ENCODE measurements around the gene NEU4.

Gene NEU4

GRCh38 chr2:241855245-241855887 is 46.4 kb downstream of the NEU4 start:
- ChIA-PET POLR2A (no interaction called here), CTCF (no interaction called here)

GRCh38 chr2:241855888-241856422 is 47.0 kb downstream of the NEU4 start:
- POLR2A ChIA-PET = no interaction called here

More at GRCh38 chr2:241855245-241855887, 46.4 kb downstream of the NEU4 start:
- DNase-seq (ENCODE audit: extremely low spot score) = no peak
- TF ChIP-seq TARDBP (IDR thresholded peaks at IDR 0.05) = no peak
- TF ChIP-seq FOXM1 (IDR thresholded peaks at IDR 0.05; ENCODE audit: borderline replicate concordance) = no peak
- no peak for TF ChIP-seq BHLHE40 (IDR thresholded peaks at IDR 0.05; ENCODE audit: borderline replicate concordance)
- TF ChIP-seq HDGF (IDR thresholded peaks at IDR 0.05; ENCODE audit: borderline replicate concordance) = no peak
- TF ChIP-seq L3MBTL2 (conservative IDR thresholded peaks at IDR 0.05) = no peak
- no peak for TF ChIP-seq SP1 (IDR thresholded peaks at IDR 0.05)
- no peak for TF ChIP-seq NFRKB (IDR thresholded peaks at IDR 0.05)
- no peak for TF ChIP-seq FOXA1 (IDR thresholded peaks at IDR 0.05)
- TF ChIP-seq FOXK2 (IDR thresholded peaks at IDR 0.05) = no peak
- no peak for TF ChIP-seq ZNF384 (IDR thresholded peaks at IDR 0.05)
- no peak for TF ChIP-seq CTBP1 (IDR thresholded peaks at IDR 0.05; ENCODE audit: borderline replicate concordance)
- no peak for TF ChIP-seq PKNOX1 (IDR thresholded peaks at IDR 0.05)
- no peak for TF ChIP-seq ELF4 (IDR thresholded peaks at IDR 0.05)
- no peak for TF ChIP-seq SUZ12 (IDR thresholded peaks at IDR 0.05)

GRCh38 chr2:241857041-241857541 is 48.1 kb downstream of the NEU4 start:
- no peak for DNase-seq (ENCODE audit: extremely low spot score)
- TF ChIP-seq ELF4 (IDR thresholded peaks at IDR 0.05) = no peak
- TF ChIP-seq ZNF384 (IDR thresholded peaks at IDR 0.05) = no peak
- no peak for TF ChIP-seq L3MBTL2 (conservative IDR thresholded peaks at IDR 0.05)
- TF ChIP-seq SUZ12 (IDR thresholded peaks at IDR 0.05) = no peak
- TF ChIP-seq HDGF (IDR thresholded peaks at IDR 0.05; ENCODE audit: borderline replicate concordance) = no peak
- no peak for TF ChIP-seq NFRKB (IDR thresholded peaks at IDR 0.05)
- TF ChIP-seq SP1 (IDR thresholded peaks at IDR 0.05) = no peak
- no peak for TF ChIP-seq CTBP1 (IDR thresholded peaks at IDR 0.05; ENCODE audit: borderline replicate concordance)
- no peak for TF ChIP-seq PKNOX1 (IDR thresholded peaks at IDR 0.05)
- TF ChIP-seq FOXM1 (IDR thresholded peaks at IDR 0.05; ENCODE audit: borderline replicate concordance) = no peak
- TF ChIP-seq FOXA1 (IDR thresholded peaks at IDR 0.05) = no peak
- no peak for TF ChIP-seq BHLHE40 (IDR thresholded peaks at IDR 0.05; ENCODE audit: borderline replicate concordance)
- TF ChIP-seq LEF1 (IDR thresholded peaks at IDR 0.05; ENCODE audit: borderline replicate concordance) = no peak
- TF ChIP-seq FOXK2 (IDR thresholded peaks at IDR 0.05) = no peak
- no peak for TF ChIP-seq ARNT (IDR thresholded peaks at IDR 0.05)
- no peak for TF ChIP-seq TARDBP (IDR thresholded peaks at IDR 0.05)
- POLR2A ChIA-PET = no interaction called here
- CTCF ChIA-PET = no interaction called here

More at GRCh38 chr2:241855888-241856422, 47.0 kb downstream of the NEU4 start:
- CTCF ChIA-PET = no interaction called here
- TF ChIP-seq CTBP1 (IDR thresholded peaks at IDR 0.05; ENCODE audit: borderline replicate concordance) (no peak), HDGF (IDR thresholded peaks at IDR 0.05; ENCODE audit: borderline replicate concordance) (no peak), SP1 (IDR thresholded peaks at IDR 0.05) (no peak), FOXA1 (IDR thresholded peaks at IDR 0.05) (no peak), ARNT (IDR thresholded peaks at IDR 0.05) (no peak), PKNOX1 (IDR thresholded peaks at IDR 0.05) (no peak), NFRKB (IDR thresholded peaks at IDR 0.05) (no peak), FOXK2 (IDR thresholded peaks at IDR 0.05) (no peak), LEF1 (IDR thresholded peaks at IDR 0.05; ENCODE audit: borderline replicate concordance) (no peak), L3MBTL2 (conservative IDR thresholded peaks at IDR 0.05) (no peak), ZNF384 (IDR thresholded peaks at IDR 0.05) (no peak), TARDBP (IDR thresholded peaks at IDR 0.05) (no peak), BHLHE40 (IDR thresholded peaks at IDR 0.05; ENCODE audit: borderline replicate concordance) (no peak), SUZ12 (IDR thresholded peaks at IDR 0.05) (no peak), ELF4 (IDR thresholded peaks at IDR 0.05) (no peak), FOXM1 (IDR thresholded peaks at IDR 0.05; ENCODE audit: borderline replicate concordance) (no peak)
- DNase-seq (ENCODE audit: extremely low spot score) = no peak

GRCh38 chr2:241857572-241858121 is 48.7 kb downstream of the NEU4 start:
- ChIA-PET CTCF (no interaction called here), POLR2A (no interaction called here)
- no peak for DNase-seq (ENCODE audit: extremely low spot score)
- no peak for TF ChIP-seq L3MBTL2 (conservative IDR thresholded peaks at IDR 0.05)
- no peak for TF ChIP-seq PKNOX1 (IDR thresholded peaks at IDR 0.05)
- TF ChIP-seq HDGF (IDR thresholded peaks at IDR 0.05; ENCODE audit: borderline replicate concordance) = no peak
- TF ChIP-seq SP1 (IDR thresholded peaks at IDR 0.05) = no peak
- TF ChIP-seq TARDBP (IDR thresholded peaks at IDR 0.05) = no peak
- no peak for TF ChIP-seq SUZ12 (IDR thresholded peaks at IDR 0.05)
- no peak for TF ChIP-seq ELF4 (IDR thresholded peaks at IDR 0.05)
- TF ChIP-seq NFRKB (IDR thresholded peaks at IDR 0.05) = no peak
- TF ChIP-seq FOXK2 (IDR thresholded peaks at IDR 0.05) = no peak
- TF ChIP-seq FOXM1 (IDR thresholded peaks at IDR 0.05; ENCODE audit: borderline replicate concordance) = no peak
- TF ChIP-seq CTBP1 (IDR thresholded peaks at IDR 0.05; ENCODE audit: borderline replicate concordance) = no peak
- no peak for TF ChIP-seq ARNT (IDR thresholded peaks at IDR 0.05)
- TF ChIP-seq ZNF384 (IDR thresholded peaks at IDR 0.05) = no peak
- no peak for TF ChIP-seq LEF1 (IDR thresholded peaks at IDR 0.05; ENCODE audit: borderline replicate concordance)
- TF ChIP-seq BHLHE40 (IDR thresholded peaks at IDR 0.05; ENCODE audit: borderline replicate concordance) = no peak
- TF ChIP-seq FOXA1 (IDR thresholded peaks at IDR 0.05) = no peak

All from HEK293T (cell line).